ENCODE results near the gene RAD50.

Gene RAD50

GRCh38 chr5:132648355-132648754, 91.6 kb downstream of the RAD50 start:
- Histone ChIP-seq H3K9me3 (ENCODE audit: control insufficient read depth, insufficient read depth, low read length) (no peaks in the 10 kb centered on the region), H3F3A (ENCODE audit: control insufficient read depth, insufficient read depth) (no peaks in the 10 kb centered on the region), H3K4me2 (ENCODE audit: low read length) (no peak overlapping the region), H3K79me2 (ENCODE audit: control insufficient read depth, low read length) (no peaks in the 10 kb centered on the region), H4K20me1 (ENCODE audit: control insufficient read depth, insufficient read depth, low read depth, low read length) (no peaks in the 10 kb centered on the region), H3K4me3 (ENCODE audit: low read length) (no peak overlapping the region), H3K27ac (ENCODE audit: low read depth, low read length) (no peak overlapping the region), H3K9me2 (replicated peaks; ENCODE audit: control insufficient read depth, low read length) (no peaks in the 10 kb centered on the region), H3K27me3 (ENCODE audit: control insufficient read depth, low read length) (0 out of 2 replicates have a peak, but pooled peaks cover 2% of the 10 kb centered on the region), H3K36me3 (ENCODE audit: control insufficient read depth, low read length) (peaks cover under 1% of the 10 kb centered on the region), H3K4me1 (ENCODE audit: control insufficient read depth, low read length) (no peaks in the 10 kb centered on the region)
- TF ChIP-seq EZH2phosphoT487 (IDR thresholded peaks at IDR 0.05; ENCODE audit: borderline replicate concordance, low read length): no peak
- no peak for TF ChIP-seq CTCF (IDR thresholded peaks at IDR 0.05; ENCODE audit: low read depth, low read length, poor library complexity, severe bottlenecking)

- Histone ChIP-seq H4K20me1 (ENCODE audit: control insufficient read depth, insufficient read depth, low read depth, low read length) (no peaks in the 10 kb centered on the region), H3K4me3 (ENCODE audit: low read length) (no peak overlapping the region), H3K79me2 (ENCODE audit: control insufficient read depth, low read length) (no peaks in the 10 kb centered on the region), H3K4me1 (ENCODE audit: control insufficient read depth, low read length) (no peaks in the 10 kb centered on the region), H3K36me3 (ENCODE audit: control insufficient read depth, low read length) (no peaks in the 10 kb centered on the region), H3K4me2 (ENCODE audit: low read length) (no peak overlapping the region), H3K27ac (ENCODE audit: low read depth, low read length) (no peak overlapping the region), H3K9me2 (replicated peaks; ENCODE audit: control insufficient read depth, low read length) (no peaks in the 10 kb centered on the region), H3K9me3 (ENCODE audit: control insufficient read depth, insufficient read depth, low read length) (no peaks in the 10 kb centered on the region), H3K27me3 (ENCODE audit: control insufficient read depth, low read length) (peaks cover 7% of the 10 kb centered on the region; the same call in 1 of the 2 replicates), H3F3A (ENCODE audit: control insufficient read depth, insufficient read depth) (no peaks in the 10 kb centered on the region)
- TF ChIP-seq CTCF (IDR thresholded peaks at IDR 0.05; ENCODE audit: low read depth, low read length, poor library complexity, severe bottlenecking): no peak
- TF ChIP-seq EZH2phosphoT487 (IDR thresholded peaks at IDR 0.05; ENCODE audit: borderline replicate concordance, low read length): no peak
These were observed 95.2 kb downstream of the RAD50 start for GRCh38 chr5:132651838-132652469.

GRCh38 chr5:132653716-132654115, 96.9 kb downstream of the RAD50 start:
- H3K9me2 ChIP-seq (replicated peaks; ENCODE audit: control insufficient read depth, low read length): no peaks in the 10 kb centered on the region
- H3K79me2 ChIP-seq (ENCODE audit: control insufficient read depth, low read length): no peaks in the 10 kb centered on the region
- TF ChIP-seq EZH2phosphoT487 (IDR thresholded peaks at IDR 0.05; ENCODE audit: borderline replicate concordance, low read length): no peak
- TF ChIP-seq CTCF (IDR thresholded peaks at IDR 0.05; ENCODE audit: low read depth, low read length, poor library complexity, severe bottlenecking): no peak
- H3K4me3 ChIP-seq (ENCODE audit: low read length): no peak overlapping the region
- no peaks in the 10 kb centered on the region for H4K20me1 ChIP-seq (ENCODE audit: control insufficient read depth, insufficient read depth, low read depth, low read length)
- peaks cover 7% of the 10 kb centered on the region; the same call in 1 of the 2 replicates for H3K27me3 ChIP-seq (ENCODE audit: control insufficient read depth, low read length)
- no peaks in the 10 kb centered on the region for H3K9me3 ChIP-seq (ENCODE audit: control insufficient read depth, insufficient read depth, low read length)
- no peaks in the 10 kb centered on the region for H3K36me3 ChIP-seq (ENCODE audit: control insufficient read depth, low read length)
- no peak overlapping the region for H3K4me2 ChIP-seq (ENCODE audit: low read length)
- H3F3A ChIP-seq (ENCODE audit: control insufficient read depth, insufficient read depth): no peaks in the 10 kb centered on the region
- H3K27ac ChIP-seq (ENCODE audit: low read depth, low read length): no peak overlapping the region
- H3K4me1 ChIP-seq (ENCODE audit: control insufficient read depth, low read length): no peaks in the 10 kb centered on the region

All from DOHH2 (cell line).